Measurements from ENCODE around the gene LKAAEAR1. TPM values are rescaled to one million over a fixed set of nuclear protein-coding genes. Genes with fewer than 3 reads are reported as not detected.

LKAAEAR1 gene
- total RNA-seq, 4 donors from 2014 or later, result not detected

DNA sequence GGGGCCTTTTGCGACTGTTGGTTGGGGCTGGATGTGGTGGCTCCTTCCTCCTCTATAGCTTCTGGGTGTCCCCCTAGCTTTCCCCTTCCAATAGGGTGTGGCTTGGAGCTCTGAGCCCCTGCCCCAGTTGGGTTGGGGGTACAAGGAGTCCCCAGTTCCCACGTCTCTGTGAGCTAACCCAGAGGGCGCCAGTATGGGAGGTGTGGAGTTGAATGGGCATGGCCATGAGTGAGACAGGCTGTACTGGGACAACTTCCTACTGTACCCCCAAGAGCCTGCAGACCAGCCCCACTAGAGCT is 47.0 kb downstream of the LKAAEAR1 start:
- DNase-seq (no peak), ATAC-seq (no peak)
- intact Hi-C loops (cut with DNase I; ENCODE audit: low total_unique reads) (no loop called here), in situ Hi-C loops (cut with MboI; ENCODE audit: low sequenced_read_pairs in 4 of 4) (no loop called here)
- Histone ChIP-seq H3K27me3 (peaks cover 39 to 50% (median 47%) of the 10 kb centered on the region in 3 donors), H3K4me1 (peaks cover 3 to 18% of the 10 kb centered on the region in 2 donors), H3K4me3 (no peak overlapping the region), H3K36me3 (peaks cover 0 to 19% of the 10 kb centered on the region in 2 donors), H3K9me3 (no peaks in the 10 kb centered on the region), H3K27ac (no peak overlapping the region)
- TF ChIP-seq POLR2A (IDR thresholded peaks at IDR 0.05), result no peak
- TF ChIP-seq, protein P1, sequence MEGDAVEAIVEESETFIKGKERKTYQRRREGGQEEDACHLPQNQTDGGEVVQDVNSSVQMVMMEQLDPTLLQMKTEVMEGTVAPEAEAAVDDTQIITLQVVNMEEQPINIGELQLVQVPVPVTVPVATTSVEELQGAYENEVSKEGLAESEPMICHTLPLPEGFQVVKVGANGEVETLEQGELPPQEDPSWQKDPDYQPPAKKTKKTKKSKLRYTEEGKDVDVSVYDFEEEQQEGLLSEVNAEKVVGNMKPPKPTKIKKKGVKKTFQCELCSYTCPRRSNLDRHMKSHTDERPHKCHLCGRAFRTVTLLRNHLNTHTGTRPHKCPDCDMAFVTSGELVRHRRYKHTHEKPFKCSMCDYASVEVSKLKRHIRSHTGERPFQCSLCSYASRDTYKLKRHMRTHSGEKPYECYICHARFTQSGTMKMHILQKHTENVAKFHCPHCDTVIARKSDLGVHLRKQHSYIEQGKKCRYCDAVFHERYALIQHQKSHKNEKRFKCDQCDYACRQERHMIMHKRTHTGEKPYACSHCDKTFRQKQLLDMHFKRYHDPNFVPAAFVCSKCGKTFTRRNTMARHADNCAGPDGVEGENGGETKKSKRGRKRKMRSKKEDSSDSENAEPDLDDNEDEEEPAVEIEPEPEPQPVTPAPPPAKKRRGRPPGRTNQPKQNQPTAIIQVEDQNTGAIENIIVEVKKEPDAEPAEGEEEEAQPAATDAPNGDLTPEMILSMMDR (IDR thresholded peaks at IDR 0.05 in 4 of 5, conservative IDR thresholded peaks at IDR 0.05 in 1 of 5), result no peak

DNA sequence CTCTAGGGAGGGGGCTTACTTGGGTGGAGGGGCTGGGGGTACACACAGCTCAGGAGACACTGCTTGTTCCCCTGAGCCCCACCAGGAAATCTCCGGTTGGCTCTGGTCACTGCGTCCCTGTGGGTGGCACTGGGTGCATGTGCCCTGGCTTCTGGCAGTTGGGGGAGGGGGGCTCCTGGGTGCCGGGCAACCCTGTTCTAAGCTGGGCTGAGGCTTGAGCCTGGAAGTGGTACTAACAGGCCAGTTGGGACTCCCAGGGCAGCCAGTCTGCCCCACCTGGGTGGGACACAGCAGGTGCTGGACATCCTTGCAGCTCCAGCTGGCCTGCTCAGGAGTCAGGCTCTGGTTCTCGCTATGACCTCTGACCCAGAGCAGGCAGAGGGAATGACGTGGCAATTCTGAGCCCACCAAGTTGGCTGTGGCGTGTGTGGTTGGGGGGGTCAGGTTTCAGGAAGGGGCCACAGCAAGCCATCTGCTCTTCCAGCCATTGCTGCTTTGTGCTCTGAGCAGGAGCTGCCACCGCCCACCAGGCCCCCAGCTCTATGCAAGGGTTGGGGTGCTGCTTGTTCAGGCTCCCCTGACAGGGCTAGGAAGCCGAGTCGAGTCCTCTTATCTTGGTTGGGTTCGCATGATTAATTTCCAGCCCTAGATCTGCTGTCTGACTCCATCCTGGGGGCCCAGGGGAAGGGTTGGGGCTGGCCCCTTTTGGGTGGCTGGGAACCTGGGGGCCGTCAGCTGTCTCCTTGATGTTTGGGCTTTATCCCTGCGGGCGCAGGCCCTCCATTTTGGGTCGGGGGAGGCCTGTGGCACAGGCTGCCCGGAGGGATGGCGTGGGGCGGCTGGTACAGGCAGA is 47.6 kb downstream of the LKAAEAR1 start:
- Histone ChIP-seq H3K4me3 (no peak overlapping the region), H3K27me3 (peaks cover 33 to 45% (median 41%) of the 10 kb centered on the region in 3 donors), H3K9me3 (no peaks in the 10 kb centered on the region), H3K4me1 (peaks cover 0 to 13% of the 10 kb centered on the region in 2 donors), H3K27ac (no peak overlapping the region), H3K36me3 (peaks cover 0 to 23% of the 10 kb centered on the region in 2 donors)
- intact Hi-C loops (cut with DNase I; ENCODE audit: low total_unique reads) (no loop called here), in situ Hi-C loops (cut with MboI; ENCODE audit: low sequenced_read_pairs in 4 of 4) (no loop called here)
- no peak for ATAC-seq
- no peak for DNase-seq
- no peak for TF ChIP-seq POLR2A (IDR thresholded peaks at IDR 0.05)
- TF ChIP-seq, protein P1 (IDR thresholded peaks at IDR 0.05 in 4 of 5, conservative IDR thresholded peaks at IDR 0.05 in 1 of 5), result no peak

GRCh38 chr20:64035933-64036345 is 48.3 kb downstream of the LKAAEAR1 start, which contains the start of gene C20orf204:
Gene C20orf204 (plus strand): TSS chr20:64036182. CDS start chr20:64036324, 142 bp downstream.
- intact Hi-C loops (cut with DNase I; ENCODE audit: low total_unique reads), result no loop called here
- H3K4me1 ChIP-seq, result peaks cover 0 to 8% of the 10 kb centered on the region in 2 donors
- TF ChIP-seq, protein P1 (IDR thresholded peaks at IDR 0.05 in 4 of 5, conservative IDR thresholded peaks at IDR 0.05 in 1 of 5), result no peak
- TF ChIP-seq POLR2A (IDR thresholded peaks at IDR 0.05), result no peak
- H3K4me3 ChIP-seq, result no peak within 1 kb of the TSS
- no peak for ATAC-seq
- in situ Hi-C loops (cut with MboI; ENCODE audit: low sequenced_read_pairs in 4 of 4), result no loop called here
- peaks cover 27 to 38% (median 35%) of the 10 kb centered on the region in 3 donors for H3K27me3 ChIP-seq
- H3K9me3 ChIP-seq, result no peaks in the 10 kb centered on the region
- peaks cover 0 to 28% of the 10 kb centered on the region in 2 donors for H3K36me3 ChIP-seq
- H3K27ac ChIP-seq, result no peak within 1 kb of the TSS
- no peak for DNase-seq

- Histone ChIP-seq H3K27me3 (peaks cover 27 to 32% (median 29%) of the 10 kb centered on the region in 3 donors), H3K27ac (no peak overlapping the region), H3K9me3 (no peaks in the 10 kb centered on the region), H3K4me1 (peaks cover 0 to 8% of the 10 kb centered on the region in 2 donors), H3K36me3 (peaks cover 0 to 35% of the 10 kb centered on the region in 2 donors), H3K4me3 (no peak overlapping the region)
- TF ChIP-seq POLR2A (IDR thresholded peaks at IDR 0.05), result no peak
- TF ChIP-seq, protein P1 (IDR thresholded peaks at IDR 0.05 in 4 of 5, conservative IDR thresholded peaks at IDR 0.05 in 1 of 5), result no peak
- in situ Hi-C loops (cut with MboI; ENCODE audit: low sequenced_read_pairs in 4 of 4), result no loop called here
- ATAC-seq, result no peak
- intact Hi-C loops (cut with DNase I; ENCODE audit: low total_unique reads), result no loop called here
- no peak for DNase-seq
Measured at GRCh38 chr20:64035066-64035932, 48.9 kb downstream of the LKAAEAR1 start.
